Panc1 (cell line): ENCODE results near the gene ASB5. TPM values are rescaled to one million over a fixed set of nuclear protein-coding genes. Genes with fewer than 3 reads are reported as not detected.

Experiments
- ATAC-seq: fragments of 200-7000 bp; cut with Tn5 transposase; 2 replicates; pipeline ENCODE4 v1.9.1; 2020; ENCODE audit warnings: mild to moderate bottlenecking, moderate library complexity
- BruUV-seq: library from RNA; stranded (reverse); fragments of 400-500 nt; replicated peaks from 2 replicates; lab custom pipeline; 2021; lab: Mats Ljungman, UMichigan
- CTCF ChIA-PET: fragments of 300-600 bp; sonication (Branson Sonifier 250); formaldehyde crosslinking; loops from one replicate; lab custom pipeline; 2022; ENCODE audit warnings: antibody characterized with exemption; lab: Charles Lee
- POLR2A ChIA-PET: fragments of 300-600 bp; sonication (Branson Sonifier 250); formaldehyde crosslinking; loops from one replicate; lab custom pipeline; 2022; ENCODE audit warnings: antibody characterized with exemption; lab: Charles Lee
- DNase-seq: peaks from one replicate; pipeline ENCODE4 v3.0.0-alpha.2; 2010; ENCODE audit warnings: low read depth, low spot score
- H3K27ac ChIP-seq: 2 replicates; pipeline ENCODE4 v1.5.1; 2011; ENCODE audit warnings: mild to moderate bottlenecking, low read length, inconsistent platforms
- H3K27me3 ChIP-seq: fragments of 200-500 bp; sonication (Bioruptor generic); 2 replicates; pipeline ENCODE4 v1.6.0; 2014; ENCODE audit warnings: low read length, inconsistent platforms; ENCODE audit not compliant: control insufficient read depth, insufficient read depth
- H3K36me3 ChIP-seq: fragments of 200-500 bp; sonication (Bioruptor generic); 2 replicates; pipeline ENCODE4 v1.5.1; 2014; ENCODE audit warnings: inconsistent platforms, mild to moderate bottlenecking, low read length, moderate library complexity; ENCODE audit not compliant: control insufficient read depth, insufficient read depth
- H3K4me1 ChIP-seq: 2 replicates; pipeline ENCODE4 v1.5.1; 2011; ENCODE audit warnings: inconsistent platforms, mild to moderate bottlenecking, low read length, moderate library complexity; ENCODE audit not compliant: control insufficient read depth, insufficient read depth
- H3K4me3 ChIP-seq, 2 experiments: 2 replicates each; pipeline ENCODE4 v1.5.1; 2011 to 2012; ENCODE audit warnings: low read depth in 2 of 2, low read length in 2 of 2, mild to moderate bottlenecking in 2 of 2, inconsistent platforms in 1 of 2, moderate library complexity in 1 of 2
- H3K9me3 ChIP-seq: fragments of 200-500 bp; sonication (Bioruptor generic); 2 replicates; pipeline ENCODE4 v1.5.1; 2014; ENCODE audit warnings: low read depth, mild to moderate bottlenecking, inconsistent platforms, low read length, moderate library complexity; ENCODE audit not compliant: control insufficient read depth, insufficient read depth
- CTCF ChIP-seq: fragments of 450-650 bp; IDR thresholded peaks from 2 replicates; pipeline ENCODE4 v1.5.1; 2017; ENCODE audit warnings: mild to moderate bottlenecking
- POLR2AphosphoS5 ChIP-seq: IDR thresholded peaks from 2 replicates; pipeline ENCODE4 v1.6.1; 2012; ENCODE audit warnings: mild to moderate bottlenecking, low read depth, low read length, moderate library complexity
- REST ChIP-seq, 2 experiments: IDR thresholded peaks; 2 replicates each; pipeline ENCODE4 v1.6.1; 2011 to 2012; ENCODE audit warnings: low read depth in 2 of 2, control low read depth in 1 of 2, low read length in 1 of 2, mild to moderate bottlenecking in 1 of 2, moderate library complexity in 1 of 2; ENCODE audit not compliant: insufficient read depth in 1 of 2
- SIN3A ChIP-seq: IDR thresholded peaks from 2 replicates; pipeline ENCODE4 v1.6.1; 2012; ENCODE audit warnings: low read depth, mild to moderate bottlenecking, low read length, moderate library complexity, borderline replicate concordance; ENCODE audit not compliant: insufficient read depth
- TCF7L2 ChIP-seq: IDR thresholded peaks from 2 replicates; pipeline ENCODE4 v1.6.1; 2011; ENCODE audit warnings: mild to moderate bottlenecking, low read depth, low read length, inconsistent platforms
- in situ Hi-C: cut with HindIII; loops from 2 replicates; pipeline ENCODE4 v1.10.0; 2016; ENCODE audit warnings: low sequenced_read_pairs, low pct_unique_long_range_greater_than_20kb
- intact Hi-C: fragments of 100-400 bp; cut with micrococcal nuclease; formaldehyde crosslinking; loops from one replicate; pipeline ENCODE4 v1.10.0; 2022; ENCODE audit not compliant: unreplicated experiment
- total RNA-seq: library from RNA; stranded (reverse); gene quantifications from one replicate; pipeline ENCODE4 v1.2.1, GENCODE V29; 2021; ENCODE audit not compliant: unreplicated experiment

The ASB5 gene
- total RNA-seq, 1 experiment from 2014 or later: not detected

- Histone ChIP-seq H3K9me3 (no peaks in the 10 kb centered on the region), H3K4me3 (no peak overlapping the region), H3K36me3 (no peaks in the 10 kb centered on the region), H3K27me3 (no peaks in the 10 kb centered on the region), H3K4me1 (no peaks in the 10 kb centered on the region), H3K27ac (no peak overlapping the region)
- CTCF ChIA-PET: interaction anchor here (0.6 kb wide), 1 partner anchor 48 kb away, joined by 3 read pairs; no protein-coding TSS in a partner anchor
- intact Hi-C loops: no loop called here
- POLR2A ChIA-PET: no interaction called here
- no peak for DNase-seq
- no TSS peak for BruUV-seq
- in situ Hi-C loops: no loop called here
- TF ChIP-seq CTCF (no peak), REST (IDR thresholded peaks at IDR 0.05; ENCODE audit: insufficient read depth in 1 of 2, low read depth in 2 of 2, low read length in 1 of 2) (no peak), POLR2AphosphoS5 (no peak), SIN3A (no peak), TCF7L2 (no peak)
- ATAC-seq: no peak
These were observed 39.4 kb downstream of the ASB5 start for GRCh38 chr4:176229645-176230044.

GRCh38 chr4:176226736-176227135 is 42.3 kb downstream of the ASB5 start:
- no peak overlapping the region for H3K4me3 ChIP-seq
- intact Hi-C loops (no loop called here), in situ Hi-C loops (no loop called here)
- no peak for TF ChIP-seq CTCF
- TF ChIP-seq SIN3A: no peak
- no peak for TF ChIP-seq REST (IDR thresholded peaks at IDR 0.05; ENCODE audit: insufficient read depth in 1 of 2, low read depth in 2 of 2, low read length in 1 of 2)
- TF ChIP-seq TCF7L2: no peak
- no peak for TF ChIP-seq POLR2AphosphoS5
- no peaks in the 10 kb centered on the region for H3K4me1 ChIP-seq
- DNase-seq (no peak), ATAC-seq (no peak)
- H3K9me3 ChIP-seq: no peaks in the 10 kb centered on the region
- no peaks in the 10 kb centered on the region for H3K36me3 ChIP-seq
- no peaks in the 10 kb centered on the region for H3K27me3 ChIP-seq
- ChIA-PET CTCF (no interaction called here), POLR2A (no interaction called here)
- BruUV-seq: no TSS peak
- no peak overlapping the region for H3K27ac ChIP-seq
